HL-60 (cell line): ENCODE results near the gene DOCK10.

ENCODE experiments used
- DNase-seq, 2 experiments: peaks; one replicate each; pipeline ENCODE4 v3.0.0-alpha.2; 2010 to 2020; ENCODE audit warnings: low read depth in 1 of 2, low spot score in 1 of 2
- H3K27ac ChIP-seq: fragments of 250-450 bp; sonication (Bioruptor Pico); replicated peaks from 2 replicates; pipeline ENCODE4 v1.5.1; 2020; ENCODE audit warnings: mild to moderate bottlenecking, moderate library complexity
- H3K27me3 ChIP-seq: fragments of 250-450 bp; sonication (Bioruptor Pico); 2 replicates; pipeline ENCODE4 v1.5.1; 2021; ENCODE audit warnings: mild to moderate bottlenecking, moderate library complexity; ENCODE audit not compliant: insufficient read depth, poor library complexity, severe bottlenecking
- H3K4me3 ChIP-seq: replicated peaks from 2 replicates; pipeline ENCODE4 v1.5.1; 2011; ENCODE audit warnings: mild to moderate bottlenecking, control low read depth, low read length; ENCODE audit not compliant: insufficient read depth
- GABPA ChIP-seq: IDR thresholded peaks from 2 replicates; pipeline ENCODE4 v1.6.1; 2012; ENCODE audit warnings: low read depth
- POLR2AphosphoS5 ChIP-seq: IDR thresholded peaks from 2 replicates; pipeline ENCODE4 v1.6.1; 2012; ENCODE audit warnings: low read depth
- SPI1 ChIP-seq: IDR thresholded peaks from 2 replicates; pipeline ENCODE4 v1.6.1; 2012; ENCODE audit warnings: low read depth, mild to moderate bottlenecking, borderline replicate concordance
- TF ChIP-seq, protein P1 (sequence below): IDR thresholded peaks from one replicate; pipeline ENCODE4 v1.5.1; 2011; ENCODE audit warnings: low read length, control low read depth, inconsistent platforms; ENCODE audit not compliant: insufficient read depth
- TF ChIP-seq, protein P2 (sequence below): IDR thresholded peaks from 2 replicates; pipeline ENCODE4 v1.6.1; 2012; ENCODE audit warnings: low read depth; ENCODE audit not compliant: insufficient replicate concordance

Gene DOCK10

DNA sequence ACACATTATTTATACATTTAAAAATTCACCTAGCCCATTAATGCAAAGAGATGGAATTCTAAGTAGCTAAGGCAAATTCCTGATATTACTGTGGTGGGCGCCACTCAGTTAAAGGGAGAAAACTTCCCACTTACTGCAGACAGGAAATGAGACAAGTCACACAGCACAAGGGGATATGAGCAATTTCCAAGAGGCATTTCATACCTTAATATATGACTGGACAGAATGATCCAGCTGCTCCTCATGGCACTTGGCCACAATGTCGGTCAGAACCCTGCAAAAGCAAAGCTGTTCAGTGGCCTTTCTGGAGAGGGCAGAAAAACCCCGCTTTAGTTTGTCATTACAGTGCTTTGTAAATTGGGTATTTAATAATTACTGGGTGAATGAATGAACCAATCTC lies 204.7 kb downstream of the DOCK10 start:
- Histone ChIP-seq H3K4me3 (no peak overlapping the region), H3K27me3 (no peaks in the 10 kb centered on the region), H3K27ac (no peak overlapping the region)
- TF ChIP-seq, protein P1, sequence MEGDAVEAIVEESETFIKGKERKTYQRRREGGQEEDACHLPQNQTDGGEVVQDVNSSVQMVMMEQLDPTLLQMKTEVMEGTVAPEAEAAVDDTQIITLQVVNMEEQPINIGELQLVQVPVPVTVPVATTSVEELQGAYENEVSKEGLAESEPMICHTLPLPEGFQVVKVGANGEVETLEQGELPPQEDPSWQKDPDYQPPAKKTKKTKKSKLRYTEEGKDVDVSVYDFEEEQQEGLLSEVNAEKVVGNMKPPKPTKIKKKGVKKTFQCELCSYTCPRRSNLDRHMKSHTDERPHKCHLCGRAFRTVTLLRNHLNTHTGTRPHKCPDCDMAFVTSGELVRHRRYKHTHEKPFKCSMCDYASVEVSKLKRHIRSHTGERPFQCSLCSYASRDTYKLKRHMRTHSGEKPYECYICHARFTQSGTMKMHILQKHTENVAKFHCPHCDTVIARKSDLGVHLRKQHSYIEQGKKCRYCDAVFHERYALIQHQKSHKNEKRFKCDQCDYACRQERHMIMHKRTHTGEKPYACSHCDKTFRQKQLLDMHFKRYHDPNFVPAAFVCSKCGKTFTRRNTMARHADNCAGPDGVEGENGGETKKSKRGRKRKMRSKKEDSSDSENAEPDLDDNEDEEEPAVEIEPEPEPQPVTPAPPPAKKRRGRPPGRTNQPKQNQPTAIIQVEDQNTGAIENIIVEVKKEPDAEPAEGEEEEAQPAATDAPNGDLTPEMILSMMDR: no peak
- TF ChIP-seq GABPA (no peak), POLR2AphosphoS5 (no peak), SPI1 (no peak)
- TF ChIP-seq, protein P2, sequence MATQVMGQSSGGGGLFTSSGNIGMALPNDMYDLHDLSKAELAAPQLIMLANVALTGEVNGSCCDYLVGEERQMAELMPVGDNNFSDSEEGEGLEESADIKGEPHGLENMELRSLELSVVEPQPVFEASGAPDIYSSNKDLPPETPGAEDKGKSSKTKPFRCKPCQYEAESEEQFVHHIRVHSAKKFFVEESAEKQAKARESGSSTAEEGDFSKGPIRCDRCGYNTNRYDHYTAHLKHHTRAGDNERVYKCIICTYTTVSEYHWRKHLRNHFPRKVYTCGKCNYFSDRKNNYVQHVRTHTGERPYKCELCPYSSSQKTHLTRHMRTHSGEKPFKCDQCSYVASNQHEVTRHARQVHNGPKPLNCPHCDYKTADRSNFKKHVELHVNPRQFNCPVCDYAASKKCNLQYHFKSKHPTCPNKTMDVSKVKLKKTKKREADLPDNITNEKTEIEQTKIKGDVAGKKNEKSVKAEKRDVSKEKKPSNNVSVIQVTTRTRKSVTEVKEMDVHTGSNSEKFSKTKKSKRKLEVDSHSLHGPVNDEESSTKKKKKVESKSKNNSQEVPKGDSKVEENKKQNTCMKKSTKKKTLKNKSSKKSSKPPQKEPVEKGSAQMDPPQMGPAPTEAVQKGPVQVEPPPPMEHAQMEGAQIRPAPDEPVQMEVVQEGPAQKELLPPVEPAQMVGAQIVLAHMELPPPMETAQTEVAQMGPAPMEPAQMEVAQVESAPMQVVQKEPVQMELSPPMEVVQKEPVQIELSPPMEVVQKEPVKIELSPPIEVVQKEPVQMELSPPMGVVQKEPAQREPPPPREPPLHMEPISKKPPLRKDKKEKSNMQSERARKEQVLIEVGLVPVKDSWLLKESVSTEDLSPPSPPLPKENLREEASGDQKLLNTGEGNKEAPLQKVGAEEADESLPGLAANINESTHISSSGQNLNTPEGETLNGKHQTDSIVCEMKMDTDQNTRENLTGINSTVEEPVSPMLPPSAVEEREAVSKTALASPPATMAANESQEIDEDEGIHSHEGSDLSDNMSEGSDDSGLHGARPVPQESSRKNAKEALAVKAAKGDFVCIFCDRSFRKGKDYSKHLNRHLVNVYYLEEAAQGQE: no peak
- DNase-seq: no peak

DNA sequence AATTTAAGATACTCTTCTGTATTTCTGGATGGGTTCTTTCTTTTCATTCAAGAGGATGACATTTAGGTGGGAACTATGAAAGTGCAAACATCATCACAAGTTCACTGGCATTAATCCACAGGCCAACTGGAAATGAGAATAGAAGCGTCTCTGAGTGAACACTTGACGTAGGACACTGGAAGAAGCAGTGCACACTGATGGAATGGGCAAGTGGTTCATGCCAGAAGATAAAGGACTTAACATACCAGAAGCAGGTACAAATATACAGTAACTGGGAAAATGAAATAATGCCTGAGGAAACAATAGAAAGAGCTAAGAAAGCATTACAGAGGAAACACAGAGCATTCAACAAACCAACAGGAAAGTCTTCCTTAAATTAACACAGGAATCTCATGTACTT lies 205.2 kb downstream of the DOCK10 start:
- Histone ChIP-seq H3K4me3 (no peak overlapping the region), H3K27ac (no peak overlapping the region), H3K27me3 (no peaks in the 10 kb centered on the region)
- DNase-seq: no peak
- TF ChIP-seq, protein P1: no peak
- TF ChIP-seq POLR2AphosphoS5 (no peak), GABPA (no peak), SPI1 (no peak)
- TF ChIP-seq, protein P2: no peak

DNA sequence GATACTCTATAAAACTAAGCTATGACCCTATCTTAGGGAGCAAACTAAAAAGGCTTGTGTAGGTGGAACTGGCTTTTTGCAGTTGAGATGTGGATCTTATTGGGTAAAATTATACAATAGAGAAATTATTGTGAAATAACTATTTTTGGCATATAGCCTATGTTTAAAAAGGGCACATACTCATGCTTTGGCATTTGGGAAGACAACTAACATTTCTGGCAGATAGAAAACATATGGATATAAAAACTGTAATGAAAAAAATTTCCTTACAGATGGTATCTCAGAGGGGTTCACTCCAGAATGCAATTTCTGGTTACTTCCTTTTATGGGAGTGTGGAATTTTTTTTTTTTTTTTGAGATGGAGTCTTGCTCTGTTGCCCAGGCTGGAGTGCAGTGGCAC lies 206.0 kb downstream of the DOCK10 start:
- no peak for TF ChIP-seq GABPA
- no peak for TF ChIP-seq POLR2AphosphoS5
- no peak for TF ChIP-seq SPI1
- TF ChIP-seq, protein P2: no peak
- TF ChIP-seq, protein P1: no peak
- Histone ChIP-seq H3K4me3 (no peak overlapping the region), H3K27ac (no peak overlapping the region), H3K27me3 (no peaks in the 10 kb centered on the region)
- no peak for DNase-seq
